ENCODE measurements around the gene PTPRD. TPM values are rescaled to one million over a fixed set of nuclear protein-coding genes. Genes with fewer than 3 reads are reported as not detected.
A peak's percentile ranks its signal among the peaks of the same experiment; 100 is the strongest.

The PTPRD gene
- total RNA-seq, 1 experiment from 2014 or later: 69.6 TPM

GRCh38 chr9:8864545-8864896 is 1748.3 kb downstream of the PTPRD start (continued):
- TF ChIP-seq AR (CRISPR knock-in tag; IDR thresholded peaks at IDR 0.05) (no peak), EMX1 (CRISPR knock-in tag; IDR thresholded peaks at IDR 0.05) (no peak), ZNF263 (CRISPR knock-in tag; IDR thresholded peaks at IDR 0.05; ENCODE audit: low read depth) (no peak), ZNF317 (CRISPR knock-in tag; IDR thresholded peaks at IDR 0.05; ENCODE audit: borderline replicate concordance, low read depth) (no peak)

GRCh38 chr9:8863886-8864544 is 1748.8 kb downstream of the PTPRD start:
- ChIA-PET CTCF (no interaction called here), POLR2A (no interaction called here)
- Mint-ChIP-seq H3K27me3 (ENCODE audit: low read depth) (peaks cover 2% of the 10 kb centered on the region; the same call in 1 of the 2 replicates), H3K27ac (no peak overlapping the region; the same call in 1 of the 2 replicates), H3K4me1 (peaks cover 26% of the 10 kb centered on the region), H3K36me3 (no peaks in the 10 kb centered on the region), H3K4me3 (no peak overlapping the region), H3K9me3 (no peaks in the 10 kb centered on the region)
- TF ChIP-seq E2F1 (CRISPR knock-in tag; IDR thresholded peaks at IDR 0.05) (no peak), ZNF263 (CRISPR knock-in tag; IDR thresholded peaks at IDR 0.05; ENCODE audit: low read depth) (no peak), SMAD3 (CRISPR knock-in tag; IDR thresholded peaks at IDR 0.05; ENCODE audit: borderline replicate concordance) (no peak), ZNF219 (CRISPR knock-in tag; IDR thresholded peaks at IDR 0.05; ENCODE audit: borderline replicate concordance) (no peak), RORB (CRISPR knock-in tag; IDR thresholded peaks at IDR 0.05) (no peak), GABPB1 (CRISPR knock-in tag; IDR thresholded peaks at IDR 0.05) (no peak), ZNF232 (CRISPR knock-in tag; IDR thresholded peaks at IDR 0.05) (no peak), ZNF138 (CRISPR knock-in tag; conservative IDR thresholded peaks at IDR 0.05) (no peak), CBFB (CRISPR knock-in tag; IDR thresholded peaks at IDR 0.05; ENCODE audit: low read depth) (no peak), AR (CRISPR knock-in tag; IDR thresholded peaks at IDR 0.05) (no peak), ATF6 (CRISPR knock-in tag; IDR thresholded peaks at IDR 0.05) (no peak), IRF1 (CRISPR knock-in tag; IDR thresholded peaks at IDR 0.05) (no peak), ZNF425 (CRISPR knock-in tag; conservative IDR thresholded peaks at IDR 0.05) (no peak), ZNF423 (CRISPR knock-in tag; IDR thresholded peaks at IDR 0.05) (no peak)
- peak; percentile 35 for ATAC-seq
- no peak for DNase-seq (ENCODE audit: low spot score)
